ENCODE results near the gene KISS1R.

KISS1R gene

DNA sequence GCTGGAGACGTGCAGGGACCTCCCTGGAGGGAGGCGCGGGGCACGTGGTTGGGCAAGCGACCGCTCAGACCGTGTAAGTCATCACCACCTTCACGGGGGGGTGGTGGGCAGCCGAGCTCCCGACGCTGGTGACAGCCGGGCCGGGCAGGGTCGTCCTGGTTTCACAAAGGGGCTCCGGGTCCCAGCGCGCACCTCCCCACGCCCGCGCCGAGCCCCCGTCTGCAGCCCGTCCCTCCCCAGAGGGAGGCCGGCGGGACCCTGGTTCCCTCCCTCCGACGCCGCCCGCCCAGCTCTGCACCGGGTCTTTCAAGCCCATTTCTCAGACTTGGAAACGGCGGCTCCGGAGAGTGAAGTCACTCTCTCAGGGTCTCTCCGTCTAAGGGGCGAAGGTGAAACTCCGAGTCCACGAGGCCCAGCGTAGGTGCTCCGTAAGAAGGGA is 8.0 kb downstream of the KISS1R start:
- DNase-seq: no peak

DNA sequence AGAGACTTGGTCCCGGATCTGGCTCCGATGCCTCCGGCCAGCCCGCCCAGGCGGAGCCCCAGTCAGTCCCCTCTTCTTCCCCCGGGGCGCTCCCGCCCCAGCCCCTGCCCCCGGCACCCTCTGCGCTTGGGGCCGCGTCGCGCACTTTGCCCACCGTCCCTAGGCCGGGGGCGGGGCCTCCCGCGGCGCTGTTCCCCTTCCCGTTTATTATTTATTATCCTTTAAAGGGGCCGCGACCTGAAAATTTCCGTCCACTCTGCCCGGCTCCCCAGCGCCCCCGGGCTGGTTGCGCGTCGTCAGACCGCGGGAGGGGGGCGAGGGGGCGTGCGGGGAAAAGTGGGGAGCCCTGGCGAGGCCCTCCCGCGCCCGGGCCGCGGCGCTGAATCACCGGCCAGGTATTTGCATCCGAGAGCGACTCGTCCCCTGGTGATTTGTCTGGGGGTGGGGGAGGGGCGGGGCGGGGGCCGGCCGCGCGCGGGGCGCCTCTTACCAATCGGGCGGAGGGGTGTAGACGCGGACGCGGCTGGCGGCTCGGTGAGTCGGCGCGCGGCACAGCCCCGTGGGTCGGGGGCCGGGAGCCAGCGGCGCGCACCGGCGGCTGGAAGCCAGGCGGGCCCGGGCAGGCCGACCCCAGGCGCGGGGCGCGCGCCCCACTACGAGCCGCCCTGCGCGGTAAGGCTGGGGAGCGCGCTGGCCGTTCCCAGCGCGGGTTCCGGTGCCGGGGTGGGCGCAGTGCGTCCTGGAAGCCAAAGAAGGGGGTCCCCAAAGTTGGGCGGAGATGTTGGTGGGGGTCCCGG is 8.6 kb downstream of the KISS1R start, which contains the start of gene ARID3A:
ARID3A (plus strand) TSS at position 510 of the 797 bp plus-strand sequence. CDS start 3,494 bp downstream, outside the sequence.
- DNase-seq: peak; percentile 84

DNA sequence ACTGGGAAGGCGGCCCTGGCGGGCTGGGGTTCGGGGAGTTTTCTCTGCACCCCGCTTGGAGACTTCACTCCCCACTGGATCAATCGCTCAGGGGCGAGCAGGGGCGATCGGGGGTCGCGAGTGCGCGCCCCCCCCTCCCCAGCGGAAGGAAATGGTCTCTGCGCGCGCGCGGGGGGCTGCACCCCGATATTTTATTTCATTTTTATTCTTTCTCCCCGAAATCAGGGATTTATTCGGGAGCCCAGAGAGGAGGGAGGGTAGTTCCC is 9.1 kb downstream of the KISS1R start:
- DNase-seq: no peak

DNA sequence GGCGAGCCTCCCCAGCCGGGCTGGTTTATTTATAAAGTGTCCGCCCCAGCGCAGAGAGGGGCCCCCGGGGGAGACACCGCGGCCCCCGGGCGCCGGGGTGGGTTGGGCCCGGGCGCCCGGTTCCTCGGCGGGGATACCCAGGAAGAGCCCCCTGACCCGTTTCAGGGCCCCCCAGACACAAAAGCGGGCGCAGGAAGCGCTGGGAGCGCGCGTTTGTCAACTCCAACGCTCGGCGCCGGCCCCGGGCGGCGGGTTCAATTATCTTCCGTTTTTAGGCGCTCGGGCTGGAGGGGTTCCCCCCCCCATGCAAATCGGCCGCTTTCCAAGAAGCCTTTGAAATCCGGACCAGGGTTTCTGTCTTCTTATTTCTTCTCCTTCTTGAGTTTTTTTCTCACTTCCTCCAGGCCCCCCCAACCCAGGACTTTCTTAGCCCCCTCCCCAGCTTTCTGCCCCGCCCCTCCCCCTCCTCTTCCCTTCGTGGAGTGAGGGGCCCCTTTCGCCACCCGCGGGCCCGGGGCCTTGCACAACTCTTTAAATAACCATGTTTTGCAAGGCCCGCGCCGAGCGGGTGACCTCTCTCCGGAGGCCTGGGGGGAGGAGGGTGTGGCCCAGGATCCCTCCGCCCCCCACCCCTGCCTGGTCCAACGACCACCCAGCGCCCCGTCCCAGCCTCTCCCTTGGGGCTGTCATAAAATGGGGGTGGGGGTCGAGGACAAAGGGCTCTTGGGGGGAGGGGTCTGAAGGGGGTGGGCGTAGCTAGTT is 9.6 kb downstream of the KISS1R start:
- DNase-seq: no peak

DNA sequence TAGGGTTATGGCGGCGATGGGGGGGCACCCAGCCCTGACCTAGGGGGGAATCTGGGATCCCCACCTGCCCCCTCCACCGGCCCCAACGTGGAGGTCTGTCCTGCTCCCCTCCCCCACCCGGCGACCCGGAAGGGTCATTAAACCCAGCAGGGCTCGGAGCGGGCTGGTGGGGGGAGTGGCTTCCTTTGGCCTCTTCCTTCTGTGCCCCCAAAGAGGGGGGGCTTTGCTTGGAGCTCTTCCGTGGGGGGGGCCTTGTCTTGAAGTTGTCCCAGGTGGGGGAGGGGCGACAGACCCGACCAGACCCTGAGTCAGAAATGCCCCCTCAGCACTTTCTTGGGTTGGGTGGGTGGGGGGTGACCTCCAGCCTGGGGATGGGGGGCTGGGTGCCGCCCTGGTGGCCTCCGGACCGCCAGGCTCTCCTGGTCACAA is 10.2 kb downstream of the KISS1R start:
- no peak for DNase-seq

DNA sequence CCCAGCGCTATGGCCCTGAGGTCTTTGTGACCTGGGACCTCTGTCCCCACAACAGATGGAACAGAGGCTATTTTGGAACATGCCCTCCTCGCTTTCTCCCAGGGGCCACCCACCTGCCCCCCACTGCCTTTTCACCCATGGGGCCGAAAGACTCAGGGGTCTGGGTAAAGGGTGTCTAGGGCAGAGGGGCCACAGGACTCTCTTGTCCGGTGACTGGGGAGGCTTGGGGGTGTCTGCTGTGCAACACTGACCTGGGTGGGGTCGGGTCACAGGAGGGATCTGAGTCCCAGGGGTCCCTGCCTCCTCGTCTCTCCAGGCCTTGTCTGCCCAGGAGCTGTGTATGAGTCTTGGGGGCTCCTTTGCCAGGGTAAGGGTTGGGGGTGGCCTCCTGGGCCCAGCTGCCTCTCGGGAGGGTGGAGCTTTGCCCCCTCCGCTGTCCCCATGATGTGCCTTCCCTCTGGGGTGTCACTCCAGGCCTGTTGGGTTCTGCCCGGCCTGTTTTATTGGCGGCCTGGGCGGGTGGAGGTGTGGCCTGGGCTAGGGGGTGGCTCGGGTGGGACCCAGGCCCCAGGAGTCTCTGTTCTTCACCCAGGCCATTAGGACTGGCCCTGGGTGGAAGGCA is 10.8 kb downstream of the KISS1R start:
- DNase-seq: no peak

DNA sequence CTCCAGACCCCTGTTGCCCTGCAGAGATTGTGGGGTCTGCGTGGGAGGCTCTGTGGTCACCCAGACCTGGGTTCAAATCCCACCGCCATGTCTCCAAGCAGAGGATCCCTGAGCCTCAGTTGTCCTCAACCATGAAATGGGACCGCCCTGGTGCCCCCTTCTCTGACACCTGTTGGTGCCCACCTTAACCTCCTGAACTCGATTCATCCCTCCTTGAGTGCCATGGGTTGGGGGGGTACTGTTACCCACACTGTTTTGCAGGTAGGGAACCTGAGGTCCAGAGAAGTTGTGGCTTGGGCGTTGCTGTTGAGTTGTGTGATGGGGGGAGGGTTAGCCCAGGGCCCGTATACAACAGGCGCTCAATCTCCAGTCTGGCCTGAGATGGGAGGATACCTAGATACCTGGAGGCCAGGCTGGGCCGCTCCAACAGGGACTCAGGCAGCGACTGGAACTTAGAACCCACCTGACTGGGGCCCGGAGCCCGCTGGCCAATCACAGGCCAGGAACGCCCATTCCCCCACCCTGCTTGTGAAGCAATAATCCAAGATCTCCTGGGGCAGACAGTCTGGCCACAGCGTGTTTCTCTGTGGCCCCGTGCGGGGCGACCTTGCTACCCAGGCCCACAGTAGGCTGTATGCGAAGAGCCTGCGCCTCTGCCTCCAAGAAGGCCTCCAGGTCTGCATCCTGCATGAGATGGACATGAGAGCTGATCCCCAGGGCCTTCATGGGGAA is 11.5 kb downstream of the KISS1R start:
- DNase-seq: no peak

DNA sequence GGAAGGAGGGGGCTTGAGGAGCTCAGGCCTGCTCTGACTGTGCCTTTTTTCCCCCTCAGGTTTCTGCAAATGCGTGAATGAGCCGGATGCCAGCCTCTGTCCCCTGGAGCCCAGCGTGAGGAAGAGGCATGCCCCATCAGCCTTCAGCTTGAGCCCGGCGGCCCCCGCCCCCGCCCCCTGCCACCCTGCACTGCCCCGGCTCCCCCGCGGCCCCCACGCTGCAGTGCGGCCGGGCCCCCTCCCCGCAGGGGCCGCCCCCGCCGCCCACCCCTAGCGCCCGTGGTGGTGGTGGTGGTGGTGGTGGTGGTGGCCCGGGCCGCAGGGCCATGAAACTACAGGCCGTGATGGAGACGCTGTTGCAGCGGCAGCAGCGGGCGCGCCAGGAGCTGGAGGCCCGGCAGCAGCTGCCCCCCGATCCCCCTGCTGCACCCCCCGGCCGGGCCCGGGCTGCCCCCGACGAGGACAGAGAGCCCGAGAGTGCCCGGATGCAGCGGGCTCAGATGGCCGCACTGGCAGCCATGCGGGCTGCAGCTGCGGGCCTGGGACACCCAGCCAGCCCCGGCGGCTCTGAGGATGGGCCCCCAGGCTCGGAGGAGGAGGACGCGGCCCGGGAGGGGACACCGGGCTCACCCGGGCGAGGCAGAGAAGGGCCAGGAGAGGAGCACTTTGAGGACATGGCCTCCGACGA is 12.2 kb downstream of the KISS1R start:
- DNase-seq: no peak

DNA sequence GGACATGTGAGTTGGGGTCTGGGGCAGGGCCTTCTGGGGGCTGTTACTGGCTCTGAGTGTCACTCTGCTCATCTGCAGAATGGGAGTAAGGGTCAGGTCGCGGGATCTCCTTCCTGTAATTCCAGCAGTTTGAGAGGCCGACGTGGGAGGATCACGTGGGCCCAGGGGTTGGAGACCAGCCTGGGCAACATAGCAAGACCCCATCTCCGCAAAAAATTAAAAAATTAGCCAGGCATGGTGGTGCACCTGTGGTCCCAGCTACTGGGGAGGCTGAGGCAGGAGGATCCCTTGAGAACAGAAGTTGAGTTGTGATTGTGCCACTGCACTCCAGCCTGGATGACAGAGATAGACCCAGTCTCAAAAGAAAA is 12.7 kb downstream of the KISS1R start:
- DNase-seq: no peak

DNA sequence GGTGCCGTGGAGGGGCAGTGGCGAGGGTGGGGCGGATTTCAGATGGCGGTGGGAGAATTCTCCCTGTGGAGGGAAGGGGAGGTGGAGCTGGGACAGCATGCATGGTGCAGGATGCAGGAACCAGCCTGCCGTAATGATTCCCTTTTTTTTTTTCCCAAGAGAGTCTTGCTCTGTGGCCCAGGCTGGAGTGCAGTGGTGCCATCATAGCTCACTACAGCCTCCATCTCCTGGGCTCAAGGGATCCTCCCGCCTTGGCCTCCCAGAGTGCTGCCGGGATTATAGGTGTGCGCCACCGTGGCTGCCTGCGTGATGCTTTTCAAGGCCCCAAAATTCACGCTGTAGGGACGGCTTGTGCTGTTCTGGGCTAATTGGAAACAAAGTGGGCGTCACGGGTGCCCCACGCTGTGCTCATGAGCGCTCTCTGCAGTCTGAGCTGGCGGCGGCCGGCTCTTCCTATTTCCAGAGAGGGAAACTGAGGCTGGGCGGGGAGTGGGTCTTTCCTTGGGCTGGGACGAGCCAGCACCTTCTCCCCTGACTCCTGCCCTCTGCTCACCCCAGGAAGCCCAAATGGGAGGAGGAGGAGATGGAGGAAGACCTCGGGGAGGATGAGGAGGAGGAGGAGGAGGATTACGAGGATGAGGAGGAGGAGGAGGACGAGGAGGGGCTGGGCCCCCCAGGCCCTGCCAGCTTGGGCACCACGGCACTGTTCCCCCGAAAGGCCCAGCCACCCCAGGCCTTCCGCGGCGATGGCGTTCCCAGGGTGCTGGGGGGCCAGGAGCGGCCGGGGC is 14.9 kb downstream of the KISS1R start:
- DNase-seq: no peak

DNA sequence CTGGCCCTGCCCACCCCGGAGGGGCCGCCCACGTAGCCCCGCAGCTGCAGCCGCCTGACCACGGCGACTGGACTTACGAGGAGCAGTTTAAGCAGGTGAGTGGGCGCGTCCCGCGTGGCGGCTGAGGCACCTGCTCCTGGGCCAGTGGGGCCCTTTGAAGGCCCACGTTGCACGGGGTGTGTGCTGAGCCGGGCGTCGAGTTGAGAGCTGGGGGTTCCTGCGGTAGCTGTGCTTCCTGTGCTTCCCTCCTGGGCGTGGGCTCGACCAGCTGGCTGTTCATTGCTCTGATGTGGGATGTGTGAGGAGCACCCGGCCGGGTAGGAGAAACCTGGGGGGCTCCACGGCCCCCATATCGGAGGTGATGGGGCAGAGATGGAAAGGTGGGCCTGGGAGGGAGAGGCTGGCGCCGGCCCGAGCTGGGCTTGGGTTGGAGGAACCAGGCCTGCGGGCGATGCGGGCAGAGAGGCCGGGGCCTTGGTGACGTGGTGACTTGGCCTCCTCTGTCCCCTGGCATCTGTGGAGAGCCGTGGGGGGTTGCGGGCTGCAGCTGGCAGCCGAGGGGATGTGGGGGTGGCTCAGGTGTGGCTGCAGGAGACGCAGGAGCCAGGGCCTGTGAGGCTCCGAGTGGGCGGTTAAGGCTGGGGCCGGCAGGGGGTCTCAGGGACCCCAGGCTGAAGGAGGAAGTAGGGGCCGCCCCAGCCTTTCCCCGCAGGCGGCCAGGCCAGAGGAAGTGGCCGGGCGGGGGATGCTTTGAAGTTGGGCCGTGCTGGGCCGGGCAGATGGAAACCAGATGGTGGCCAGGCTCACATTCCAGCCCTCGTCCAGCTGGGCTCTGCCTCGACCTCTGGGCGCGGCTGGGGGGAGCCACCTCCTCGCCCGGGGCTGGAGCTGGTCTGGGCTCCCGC is 15.8 kb downstream of the KISS1R start:
- no peak for DNase-seq

DNA sequence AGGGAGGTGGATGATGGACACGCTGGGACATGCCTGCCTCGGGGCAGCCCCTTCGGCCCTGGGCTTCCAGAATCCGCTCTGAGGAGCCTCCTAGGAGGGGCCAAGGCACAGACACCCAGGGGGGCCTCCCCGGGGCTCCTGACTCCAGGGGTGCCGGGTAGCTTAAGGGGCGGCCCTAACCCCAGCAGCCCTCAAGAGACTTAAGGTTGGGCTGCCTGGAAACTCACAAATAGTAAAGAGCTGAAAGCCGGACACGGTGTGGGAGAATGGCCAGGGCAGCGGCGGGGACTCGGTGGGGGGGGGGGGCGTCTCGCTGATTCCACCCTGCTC is 16.4 kb downstream of the KISS1R start:
- DNase-seq: no peak

DNA sequence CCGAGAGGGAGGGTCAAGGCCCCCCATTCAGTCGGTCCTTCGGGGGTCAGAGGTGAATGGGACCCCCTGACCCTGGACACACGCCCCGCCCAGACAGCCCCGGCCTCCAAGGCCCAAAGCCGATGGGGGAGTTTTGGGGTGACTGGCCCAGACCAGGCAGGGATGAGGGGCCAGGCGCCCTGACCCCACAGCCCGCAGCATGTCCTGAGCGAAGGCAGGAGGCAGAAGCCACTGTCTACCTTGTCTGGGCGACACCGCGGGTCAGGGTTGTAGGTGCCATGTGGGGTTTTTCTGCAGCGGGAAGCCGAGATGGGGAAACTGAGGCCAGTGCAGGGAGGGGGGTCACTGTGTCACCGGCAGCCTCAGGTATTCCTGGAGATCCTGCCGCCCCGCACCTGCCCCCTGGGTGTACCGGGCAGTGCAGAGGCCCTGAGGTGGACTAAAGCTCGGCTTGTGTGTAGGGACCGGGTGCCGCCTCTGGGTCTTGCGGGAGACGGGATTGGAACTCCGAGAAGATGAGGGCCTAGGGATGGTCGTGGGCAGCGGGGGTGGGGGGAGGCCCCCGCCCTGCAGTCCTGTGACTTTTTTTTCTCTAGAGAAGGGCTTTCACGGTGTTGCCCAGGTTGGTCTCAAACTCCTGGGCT is 17.2 kb downstream of the KISS1R start:
- no peak for DNase-seq

DNA sequence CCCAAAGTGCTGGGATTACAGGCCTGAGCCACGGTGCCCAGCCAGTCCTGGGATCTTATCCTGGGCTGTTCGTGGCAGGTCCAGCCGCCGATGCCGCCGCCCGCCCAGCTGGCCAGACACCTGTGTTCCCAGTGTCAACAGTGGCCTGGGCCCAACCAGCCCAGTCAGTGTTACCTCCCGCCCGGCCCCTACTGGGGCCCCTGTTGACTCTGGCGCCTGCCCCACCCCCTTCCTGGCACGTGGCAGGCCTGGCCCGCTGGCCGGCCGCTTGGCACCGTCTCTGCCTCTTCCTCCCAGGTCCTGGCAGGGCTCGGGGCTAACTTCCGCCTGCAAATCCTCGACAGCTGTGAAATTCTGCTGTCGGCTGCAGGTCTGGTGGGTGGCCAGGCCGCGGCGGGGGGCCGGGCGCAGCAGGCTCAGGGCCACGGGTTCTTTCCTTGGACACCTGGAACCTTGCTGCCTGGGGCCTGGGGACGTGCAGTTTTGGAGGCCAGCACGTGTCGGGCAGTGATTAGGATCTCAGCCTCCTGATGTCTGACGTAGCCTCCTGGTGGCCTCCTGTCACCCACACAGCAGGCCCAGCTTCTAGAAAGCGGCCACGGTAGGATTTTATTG is 17.8 kb downstream of the KISS1R start:
- no peak for DNase-seq

DNA sequence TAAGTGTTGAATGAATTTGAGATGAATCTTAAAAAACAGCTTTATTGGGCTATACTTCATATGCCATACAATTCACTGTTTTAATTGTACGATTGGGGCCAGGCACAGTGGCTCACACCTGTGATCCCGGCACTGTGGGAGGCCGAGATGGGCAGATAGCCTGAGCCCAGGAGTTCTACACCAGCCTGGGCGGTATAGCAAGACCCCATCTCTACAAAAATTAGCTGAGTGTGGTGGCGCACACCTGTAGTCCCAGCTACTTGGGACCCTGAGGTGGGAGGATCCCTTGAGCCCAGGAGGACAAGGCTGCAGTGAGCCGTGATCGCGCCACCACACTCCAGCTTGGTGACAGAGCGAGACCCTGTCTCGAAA is 19.0 kb downstream of the KISS1R start:
- DNase-seq: no peak

DNA sequence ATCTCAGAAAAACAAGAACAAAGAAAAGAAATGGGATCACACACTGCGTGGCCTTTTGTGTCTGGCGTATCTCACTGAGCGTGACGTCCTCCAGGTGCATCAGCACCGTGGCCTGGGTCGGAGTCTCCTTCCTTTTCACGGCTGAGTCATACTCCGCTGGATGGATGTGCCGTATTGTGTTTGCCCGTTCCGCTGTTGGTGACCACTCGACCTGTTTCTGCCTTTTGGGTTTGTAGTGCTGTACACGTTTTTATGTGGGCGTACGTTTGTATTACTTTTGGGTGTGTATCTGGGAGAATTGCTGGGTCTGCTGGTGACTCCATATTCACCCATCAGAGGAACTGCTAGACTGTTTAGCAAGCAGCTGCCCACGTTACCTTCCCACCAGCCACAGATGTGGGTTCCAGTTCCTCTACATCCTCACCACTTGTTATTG is 20.1 kb downstream of the KISS1R start:
- DNase-seq: no peak

DNA sequence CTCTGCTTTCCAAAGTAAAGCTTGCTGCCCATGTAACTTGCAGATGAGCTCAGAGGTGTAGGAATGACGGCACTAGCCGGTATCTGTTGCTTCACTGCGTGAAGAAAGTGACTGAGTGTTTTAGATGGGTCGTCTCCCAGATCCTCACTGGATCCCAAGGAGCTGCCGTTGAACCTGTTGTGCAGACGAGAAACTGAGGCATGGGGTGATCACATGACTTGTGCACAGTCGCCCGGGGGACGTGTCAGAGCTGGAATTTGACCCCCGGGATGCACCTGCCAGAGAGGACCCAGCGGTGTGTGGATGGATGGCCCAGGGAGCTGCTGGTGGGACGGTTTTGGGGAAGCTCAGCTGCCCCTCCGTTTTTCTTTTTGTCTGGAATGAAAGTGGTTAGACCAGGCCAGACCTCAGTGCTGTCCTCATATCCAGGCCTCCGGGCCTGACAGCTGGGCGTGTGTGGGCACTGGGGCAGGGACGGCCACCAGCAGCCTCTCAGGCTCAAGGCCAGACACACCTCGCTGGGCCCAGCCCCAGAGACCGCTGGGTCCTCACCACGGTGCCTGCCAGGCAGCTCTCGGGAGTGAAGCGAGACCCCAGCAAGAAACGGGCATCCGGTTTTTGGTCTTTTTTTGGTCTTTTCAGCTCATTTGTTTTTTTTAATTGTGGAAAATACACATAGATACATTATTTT is 21.2 kb downstream of the KISS1R start:
- DNase-seq: no peak

DNA sequence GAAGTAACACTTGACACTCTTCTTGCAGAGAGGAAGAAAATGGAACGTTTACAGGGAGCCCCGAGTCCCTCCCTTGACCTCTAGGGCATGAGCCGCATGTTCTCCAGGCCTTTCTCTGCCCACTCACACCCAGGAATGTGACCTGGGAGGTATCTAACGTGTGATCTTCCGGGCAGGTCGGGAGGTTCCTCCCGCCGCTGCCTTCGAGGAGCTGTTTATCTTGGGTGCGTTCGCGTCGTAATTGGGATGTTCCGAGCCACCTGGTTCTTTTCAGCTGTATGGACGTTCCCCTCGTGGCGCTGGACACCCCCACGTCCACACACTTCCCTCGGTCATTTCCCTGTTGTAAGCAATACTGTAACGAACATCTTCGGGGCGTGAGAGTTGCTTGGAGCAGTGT is 22.3 kb downstream of the KISS1R start:
- DNase-seq: no peak

DNA sequence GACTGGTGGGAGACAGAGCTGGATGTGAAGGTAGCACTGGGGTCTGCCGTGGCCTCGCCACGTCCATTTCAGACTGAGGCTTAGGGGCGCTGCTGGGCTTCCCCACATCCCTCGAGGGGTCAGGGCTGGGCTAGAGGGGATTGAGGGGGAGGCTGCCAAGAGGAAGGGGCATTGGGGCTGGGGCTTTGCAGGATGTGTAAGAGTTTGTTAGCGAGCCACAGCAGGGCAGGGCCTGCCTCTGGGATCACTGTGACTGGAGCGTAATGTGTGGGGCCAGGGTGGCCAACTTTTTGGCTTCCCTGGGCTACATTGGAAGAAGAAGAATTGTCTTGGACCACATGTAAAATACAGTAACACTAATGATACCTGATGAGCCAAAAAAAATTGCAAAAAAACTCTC is 22.8 kb downstream of the KISS1R start:
- DNase-seq: no peak

Data from NCI-H1436 (cell line).